ENCODE results near the gene SPRYD4.
A peak's percentile ranks its signal among the peaks of the same experiment; 100 is the strongest.

DNA sequence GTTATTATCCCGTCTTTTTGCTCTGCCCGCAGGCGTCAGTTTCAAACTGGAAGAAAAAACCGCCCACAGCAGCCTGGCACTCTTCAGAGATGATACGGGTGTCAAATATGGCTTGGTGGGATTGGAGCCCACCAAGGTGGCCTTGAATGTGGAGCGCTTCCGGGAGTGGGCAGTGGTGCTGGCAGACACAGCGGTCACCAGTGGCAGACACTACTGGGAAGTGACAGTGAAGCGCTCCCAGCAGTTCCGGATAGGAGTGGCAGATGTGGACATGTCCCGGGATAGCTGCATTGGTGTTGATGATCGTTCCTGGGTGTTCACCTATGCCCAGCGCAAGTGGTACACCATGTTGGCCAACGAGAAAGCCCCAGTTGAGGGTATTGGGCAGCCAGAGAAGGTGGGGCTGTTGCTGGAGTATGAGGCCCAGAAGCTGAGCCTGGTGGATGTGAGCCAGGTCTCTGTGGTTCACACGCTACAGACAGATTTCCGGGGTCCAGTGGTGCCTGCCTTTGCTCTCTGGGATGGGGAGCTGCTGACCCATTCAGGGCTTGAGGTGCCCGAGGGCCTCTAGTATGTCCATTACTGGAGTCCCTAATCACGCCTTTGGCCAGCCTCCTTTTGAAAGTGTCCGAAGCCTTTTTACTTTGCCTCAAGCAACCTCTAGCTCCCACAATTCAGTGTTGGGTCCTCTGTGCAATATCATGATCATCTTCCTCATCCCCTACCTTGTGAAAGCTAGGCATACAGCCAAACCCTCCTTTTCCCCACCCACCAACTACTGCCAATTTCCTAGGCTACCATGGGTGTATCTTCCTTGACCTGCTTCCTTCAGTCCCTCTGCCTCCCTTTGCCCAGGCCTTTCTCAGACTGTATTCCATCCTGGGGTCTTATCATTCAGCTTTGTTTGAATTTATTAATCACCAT, 891 bp downstream of the SPRYD4 start:
- TF ChIP-seq, protein P1, sequence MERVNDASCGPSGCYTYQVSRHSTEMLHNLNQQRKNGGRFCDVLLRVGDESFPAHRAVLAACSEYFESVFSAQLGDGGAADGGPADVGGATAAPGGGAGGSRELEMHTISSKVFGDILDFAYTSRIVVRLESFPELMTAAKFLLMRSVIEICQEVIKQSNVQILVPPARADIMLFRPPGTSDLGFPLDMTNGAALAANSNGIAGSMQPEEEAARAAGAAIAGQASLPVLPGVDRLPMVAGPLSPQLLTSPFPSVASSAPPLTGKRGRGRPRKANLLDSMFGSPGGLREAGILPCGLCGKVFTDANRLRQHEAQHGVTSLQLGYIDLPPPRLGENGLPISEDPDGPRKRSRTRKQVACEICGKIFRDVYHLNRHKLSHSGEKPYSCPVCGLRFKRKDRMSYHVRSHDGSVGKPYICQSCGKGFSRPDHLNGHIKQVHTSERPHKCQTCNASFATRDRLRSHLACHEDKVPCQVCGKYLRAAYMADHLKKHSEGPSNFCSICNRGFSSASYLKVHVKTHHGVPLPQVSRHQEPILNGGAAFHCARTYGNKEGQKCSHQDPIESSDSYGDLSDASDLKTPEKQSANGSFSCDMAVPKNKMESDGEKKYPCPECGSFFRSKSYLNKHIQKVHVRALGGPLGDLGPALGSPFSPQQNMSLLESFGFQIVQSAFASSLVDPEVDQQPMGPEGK (CRISPR knock-in tag; IDR thresholded peaks at IDR 0.05; ENCODE audit: borderline replicate concordance): no peak
- TF ChIP-seq, protein P2, sequence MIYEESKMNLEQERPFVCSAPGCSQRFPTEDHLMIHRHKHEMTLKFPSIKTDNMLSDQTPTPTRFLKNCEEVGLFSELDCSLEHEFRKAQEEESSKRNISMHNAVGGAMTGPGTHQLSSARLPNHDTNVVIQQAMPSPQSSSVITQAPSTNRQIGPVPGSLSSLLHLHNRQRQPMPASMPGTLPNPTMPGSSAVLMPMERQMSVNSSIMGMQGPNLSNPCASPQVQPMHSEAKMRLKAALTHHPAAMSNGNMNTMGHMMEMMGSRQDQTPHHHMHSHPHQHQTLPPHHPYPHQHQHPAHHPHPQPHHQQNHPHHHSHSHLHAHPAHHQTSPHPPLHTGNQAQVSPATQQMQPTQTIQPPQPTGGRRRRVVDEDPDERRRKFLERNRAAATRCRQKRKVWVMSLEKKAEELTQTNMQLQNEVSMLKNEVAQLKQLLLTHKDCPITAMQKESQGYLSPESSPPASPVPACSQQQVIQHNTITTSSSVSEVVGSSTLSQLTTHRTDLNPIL (CRISPR knock-in tag; IDR thresholded peaks at IDR 0.05; ENCODE audit: low read depth): no peak
- TF ChIP-seq TCF4 (CRISPR knock-in tag; IDR thresholded peaks at IDR 0.05; ENCODE audit: borderline replicate concordance) (no peak), CSDC2 (CRISPR knock-in tag; IDR thresholded peaks at IDR 0.05) (no peak), ZFP3 (CRISPR knock-in tag; IDR thresholded peaks at IDR 0.05) (0 out of 2 replicates have a peak, but pooled peaks have one; percentile 48), ARNTL (CRISPR knock-in tag; IDR thresholded peaks at IDR 0.05; ENCODE audit: borderline replicate concordance, low read depth) (no peak), OSR1 (CRISPR knock-in tag; IDR thresholded peaks at IDR 0.05) (no peak)
- TF ChIP-seq, protein P3, sequence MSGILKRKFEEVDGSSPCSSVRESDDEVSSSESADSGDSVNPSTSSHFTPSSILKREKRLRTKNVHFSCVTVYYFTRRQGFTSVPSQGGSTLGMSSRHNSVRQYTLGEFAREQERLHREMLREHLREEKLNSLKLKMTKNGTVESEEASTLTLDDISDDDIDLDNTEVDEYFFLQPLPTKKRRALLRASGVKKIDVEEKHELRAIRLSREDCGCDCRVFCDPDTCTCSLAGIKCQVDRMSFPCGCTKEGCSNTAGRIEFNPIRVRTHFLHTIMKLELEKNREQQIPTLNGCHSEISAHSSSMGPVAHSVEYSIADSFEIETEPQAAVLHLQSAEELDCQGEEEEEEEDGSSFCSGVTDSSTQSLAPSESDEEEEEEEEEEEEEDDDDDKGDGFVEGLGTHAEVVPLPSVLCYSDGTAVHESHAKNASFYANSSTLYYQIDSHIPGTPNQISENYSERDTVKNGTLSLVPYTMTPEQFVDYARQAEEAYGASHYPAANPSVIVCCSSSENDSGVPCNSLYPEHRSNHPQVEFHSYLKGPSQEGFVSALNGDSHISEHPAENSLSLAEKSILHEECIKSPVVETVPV (CRISPR knock-in tag; IDR thresholded peaks at IDR 0.05): no peak

All from SK-N-SH treated with all-trans-retinoic acid at 6 μM for 48 hours (cell line).